PFSK-1 (cell line): Measurements from ENCODE around the gene LCAT.

Experiments used
- POLR2AphosphoS5 ChIP-seq: IDR thresholded peaks from 2 replicates; pipeline ENCODE4 v1.6.1; 2012; ENCODE audit warnings: low read depth, mild to moderate bottlenecking, control low read depth, low read length, moderate library complexity
- SIN3A ChIP-seq: IDR thresholded peaks from 2 replicates; pipeline ENCODE4 v1.6.1; 2012; ENCODE audit warnings: mild to moderate bottlenecking, low read length, moderate library complexity, borderline replicate concordance; ENCODE audit not compliant: insufficient read depth

DNA sequence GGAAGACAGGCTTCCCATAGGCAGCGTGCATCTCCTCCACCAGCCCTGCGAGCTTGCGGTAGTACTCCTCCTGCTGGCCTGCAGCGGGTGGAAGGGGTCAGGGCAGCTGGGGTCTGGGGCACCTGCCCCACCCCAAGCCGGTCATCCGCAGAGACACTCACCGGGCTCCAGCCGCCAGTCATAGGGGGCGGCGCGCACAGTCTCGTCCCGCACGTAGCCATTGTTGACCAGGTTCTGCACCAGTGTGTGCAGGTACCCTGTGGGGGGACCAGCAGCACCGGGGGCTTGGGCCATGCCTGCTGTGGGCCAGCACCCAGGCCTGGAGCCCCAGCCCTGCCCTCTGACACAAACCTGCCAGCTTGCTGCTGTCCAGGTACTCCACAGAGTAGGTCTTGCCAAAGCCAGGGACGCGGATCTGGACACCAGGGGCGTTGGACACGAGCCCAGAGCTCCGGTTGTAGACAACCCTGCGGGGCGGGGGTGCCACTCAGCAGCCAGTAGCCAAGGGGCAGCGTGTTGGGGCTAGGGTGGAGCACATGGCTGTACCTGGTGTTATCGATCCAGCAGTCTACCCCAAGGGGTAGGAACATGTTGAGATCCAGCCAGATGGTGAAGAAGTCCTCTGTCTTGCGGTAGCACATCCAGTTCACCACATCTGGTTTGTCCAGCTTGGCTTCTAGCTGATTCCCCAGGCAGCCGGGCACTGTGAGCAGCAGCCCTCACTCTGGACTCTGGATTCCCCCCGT lies 1.2 kb downstream of the LCAT start:
- no peak for TF ChIP-seq POLR2AphosphoS5
- no peak for TF ChIP-seq SIN3A
